ENCODE measurements around the gene CORO6.

The CORO6 gene

GRCh38 chr17:29645515-29646051, 22.9 kb upstream of the CORO6 start:
- Histone ChIP-seq H3K27me3 (replicated peaks) (no peaks in the 10 kb centered on the region), H3K36me3 (replicated peaks) (peaks cover 4% of the 10 kb centered on the region), H3K27ac (peak overlapping the region; percentile 21), H3K4me3 (ENCODE audit: low read depth, low read length) (no peak overlapping the region)
- peak; percentile 49 for DNase-seq
- in situ Hi-C loops (cut with HindIII; ENCODE audit: low pct_ligation_motif_present, low sequenced_read_pairs): no loop called here
- TF ChIP-seq CTCF (IDR thresholded peaks at IDR 0.05; ENCODE audit: low read depth, low read length, missing control alignments): no peak

GRCh38 chr17:29643817-29644160, 21.1 kb upstream of the CORO6 start:
- TF ChIP-seq CTCF (IDR thresholded peaks at IDR 0.05; ENCODE audit: low read depth, low read length, missing control alignments): no peak
- Histone ChIP-seq H3K27ac (no peak overlapping the region), H3K36me3 (replicated peaks) (peaks cover 4% of the 10 kb centered on the region), H3K4me3 (ENCODE audit: low read depth, low read length) (no peak overlapping the region), H3K27me3 (replicated peaks) (no peaks in the 10 kb centered on the region)
- in situ Hi-C loops (cut with HindIII; ENCODE audit: low pct_ligation_motif_present, low sequenced_read_pairs): no loop called here
- no peak for DNase-seq

GRCh38 chr17:29642171-29642611, 19.5 kb upstream of the CORO6 start:
- in situ Hi-C loops (cut with HindIII; ENCODE audit: low pct_ligation_motif_present, low sequenced_read_pairs): no loop called here
- Histone ChIP-seq H3K4me3 (ENCODE audit: low read depth, low read length) (no peak overlapping the region), H3K27ac (no peak overlapping the region), H3K27me3 (replicated peaks) (no peaks in the 10 kb centered on the region), H3K36me3 (replicated peaks) (no peaks in the 10 kb centered on the region)
- DNase-seq: no peak
- no peak for TF ChIP-seq CTCF (IDR thresholded peaks at IDR 0.05; ENCODE audit: low read depth, low read length, missing control alignments)

- Histone ChIP-seq H3K27ac (peak overlapping the region; percentile 6), H3K27me3 (replicated peaks) (no peaks in the 10 kb centered on the region), H3K36me3 (replicated peaks) (no peaks in the 10 kb centered on the region), H3K4me3 (ENCODE audit: low read depth, low read length) (no peak overlapping the region)
- in situ Hi-C loops (cut with HindIII; ENCODE audit: low pct_ligation_motif_present, low sequenced_read_pairs): no loop called here
- no peak for DNase-seq
- no peak for TF ChIP-seq CTCF (IDR thresholded peaks at IDR 0.05; ENCODE audit: low read depth, low read length, missing control alignments)
Observed at GRCh38 chr17:29640981-29641642, 18.4 kb upstream of the CORO6 start.

- Histone ChIP-seq H3K27ac (peak overlapping the region; percentile 49), H3K4me3 (ENCODE audit: low read depth, low read length) (no peak overlapping the region), H3K27me3 (replicated peaks) (no peaks in the 10 kb centered on the region), H3K36me3 (replicated peaks) (no peaks in the 10 kb centered on the region)
- TF ChIP-seq CTCF (IDR thresholded peaks at IDR 0.05; ENCODE audit: low read depth, low read length, missing control alignments): no peak
- in situ Hi-C loops (cut with HindIII; ENCODE audit: low pct_ligation_motif_present, low sequenced_read_pairs): no loop called here
- peak; percentile 57 for DNase-seq
Observed at GRCh38 chr17:29640413-29640812, 17.7 kb upstream of the CORO6 start.

GRCh38 chr17:29633886-29634285, 11.2 kb upstream of the CORO6 start:
- Histone ChIP-seq H3K36me3 (replicated peaks) (peaks cover 6% of the 10 kb centered on the region), H3K27ac (no peak overlapping the region), H3K4me3 (ENCODE audit: low read depth, low read length) (no peak overlapping the region), H3K27me3 (replicated peaks) (no peaks in the 10 kb centered on the region)
- no peak for DNase-seq
- TF ChIP-seq CTCF (IDR thresholded peaks at IDR 0.05; ENCODE audit: low read depth, low read length, missing control alignments): no peak
- in situ Hi-C loops (cut with HindIII; ENCODE audit: low pct_ligation_motif_present, low sequenced_read_pairs): no loop called here
